Loucy (cell line): Measurements from ENCODE around the gene SAMD4A.

ENCODE experiments used
- H2AFZ ChIP-seq: fragments of 200-600 bp; sonication (generic); 2 replicates; pipeline ENCODE4 v1.6.0; 2016; ENCODE audit warnings: antibody characterized with exemption, mild to moderate bottlenecking, low read length, moderate library complexity
- H3F3A ChIP-seq: fragments of 200-600 bp; 2 replicates; pipeline ENCODE4 v1.6.0; 2016; ENCODE audit warnings: antibody characterized with exemption, low read depth, mild to moderate bottlenecking
- H3K27me3 ChIP-seq: fragments of 200-600 bp; sonication (generic); 2 replicates; pipeline ENCODE4 v1.6.1; 2014; ENCODE audit warnings: low read length, mild to moderate bottlenecking; ENCODE audit not compliant: insufficient read depth, poor library complexity, severe bottlenecking
- H3K36me3 ChIP-seq: fragments of 200-600 bp; sonication (generic); 2 replicates; pipeline ENCODE4 v1.6.1; 2016; ENCODE audit warnings: low read length; ENCODE audit not compliant: insufficient read depth
- H3K4me1 ChIP-seq: fragments of 200-600 bp; sonication (generic); 2 replicates; pipeline ENCODE4 v1.5.1; 2014; ENCODE audit warnings: low read length, mild to moderate bottlenecking; ENCODE audit not compliant: insufficient read depth, poor library complexity, severe bottlenecking
- H3K4me2 ChIP-seq: fragments of 200-600 bp; sonication (generic); 2 replicates; pipeline ENCODE4 v1.6.0; 2014; ENCODE audit warnings: antibody characterized with exemption, low read length, low read depth, mild to moderate bottlenecking; ENCODE audit not compliant: poor library complexity, severe bottlenecking
- H3K4me3 ChIP-seq: fragments of 200-600 bp; sonication (generic); 2 replicates; pipeline ENCODE4 v1.5.1; 2014; ENCODE audit warnings: low read length, mild to moderate bottlenecking, mixed read lengths; ENCODE audit not compliant: poor library complexity, severe bottlenecking
- H3K79me2 ChIP-seq: fragments of 200-600 bp; sonication (generic); 2 replicates; pipeline ENCODE4 v1.6.1; 2014; ENCODE audit warnings: low read length; ENCODE audit not compliant: insufficient read depth
- H3K9ac ChIP-seq: fragments of 200-600 bp; sonication (generic); 2 replicates; pipeline ENCODE4 v1.6.0; 2014; ENCODE audit warnings: mild to moderate bottlenecking, low read depth, low read length, moderate library complexity; ENCODE audit not compliant: poor library complexity, severe bottlenecking
- H3K9me2 ChIP-seq: fragments of 200-600 bp; sonication (generic); replicated peaks from 2 replicates; pipeline ENCODE4 v1.6.1; 2016; ENCODE audit warnings: low read depth, low read length, mixed read lengths
- H3K9me3 ChIP-seq: fragments of 200-600 bp; sonication (generic); 2 replicates; pipeline ENCODE4 v1.6.1; 2014; ENCODE audit warnings: mild to moderate bottlenecking, antibody characterized with exemption, low read length, low read depth; ENCODE audit not compliant: insufficient read depth
- H4K20me1 ChIP-seq: fragments of 200-600 bp; sonication (generic); 2 replicates; pipeline ENCODE4 v1.6.0; 2014; ENCODE audit warnings: antibody characterized with exemption, low read length, mild to moderate bottlenecking; ENCODE audit not compliant: insufficient read depth, poor library complexity, severe bottlenecking
- CTCF ChIP-seq: fragments of 200-600 bp; sonication (generic); conservative IDR thresholded peaks from 2 replicates; pipeline ENCODE4 v1.5.1; 2014; ENCODE audit warnings: mild to moderate bottlenecking, antibody characterized with exemption, low read length
- EZH2phosphoT487 ChIP-seq: fragments of 200-600 bp; IDR thresholded peaks from 2 replicates; pipeline ENCODE4 v1.6.1; 2018; ENCODE audit warnings: antibody characterized with exemption, mild to moderate bottlenecking, moderate library complexity, borderline replicate concordance

The SAMD4A gene

GRCh38 chr14:54783660-54784015, 216.7 kb downstream of the SAMD4A start:
- Histone ChIP-seq H3K4me2 (no peak overlapping the region), H3K79me2 (no peaks in the 10 kb centered on the region), H4K20me1 (no peaks in the 10 kb centered on the region), H3K4me1 (peaks cover 22% of the 10 kb centered on the region), H3K4me3 (no peak overlapping the region), H3K9me3 (no peaks in the 10 kb centered on the region), H3K9me2 (no peaks in the 10 kb centered on the region), H3K9ac (no peak overlapping the region), H3K27me3 (no peaks in the 10 kb centered on the region), H2AFZ (no peak overlapping the region), H3K36me3 (no peaks in the 10 kb centered on the region), H3F3A (no peaks in the 10 kb centered on the region)
- TF ChIP-seq EZH2phosphoT487 = no peak
- TF ChIP-seq CTCF = no peak

DNA sequence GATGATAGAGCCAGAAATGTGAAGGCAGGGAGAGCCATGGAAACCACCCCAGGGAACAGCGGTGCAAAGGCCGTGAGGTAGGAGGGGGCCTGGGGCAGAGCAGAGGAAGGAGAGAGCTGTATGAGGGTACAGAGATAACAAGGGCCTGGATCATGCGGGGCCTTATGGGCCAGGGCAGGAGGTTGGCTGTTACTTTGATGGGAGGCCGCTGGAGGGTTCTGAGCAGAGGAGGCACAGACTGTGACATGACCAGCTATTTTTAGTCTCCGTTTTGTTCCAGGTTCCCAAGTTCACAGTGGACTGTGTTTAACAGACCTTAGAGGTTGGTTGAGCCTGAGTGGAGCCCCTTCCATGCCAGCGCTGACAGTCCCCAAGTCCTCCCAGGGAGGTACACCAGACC, 217.1 kb downstream of the SAMD4A start:
- no peak overlapping the region for H3K4me3 ChIP-seq
- TF ChIP-seq EZH2phosphoT487 (no peak), CTCF (no peak)
- no peaks in the 10 kb centered on the region for H3K36me3 ChIP-seq
- H3K4me2 ChIP-seq = no peak overlapping the region
- H4K20me1 ChIP-seq = no peaks in the 10 kb centered on the region
- H3K4me1 ChIP-seq = peaks cover 22% of the 10 kb centered on the region
- H3K9ac ChIP-seq = no peak overlapping the region
- H3F3A ChIP-seq = no peaks in the 10 kb centered on the region
- no peak overlapping the region for H2AFZ ChIP-seq
- no peaks in the 10 kb centered on the region for H3K27me3 ChIP-seq
- H3K79me2 ChIP-seq = no peaks in the 10 kb centered on the region
- H3K9me2 ChIP-seq = no peaks in the 10 kb centered on the region
- no peaks in the 10 kb centered on the region for H3K9me3 ChIP-seq

GRCh38 chr14:54784657-54785056, 217.7 kb downstream of the SAMD4A start:
- H3K4me1 ChIP-seq = peaks cover 22% of the 10 kb centered on the region
- no peak overlapping the region for H3K9ac ChIP-seq
- H3K9me3 ChIP-seq = no peaks in the 10 kb centered on the region
- H3K36me3 ChIP-seq = no peaks in the 10 kb centered on the region
- H2AFZ ChIP-seq = no peak overlapping the region
- TF ChIP-seq CTCF = no peak
- no peak for TF ChIP-seq EZH2phosphoT487
- H3K9me2 ChIP-seq = no peaks in the 10 kb centered on the region
- H3F3A ChIP-seq = no peaks in the 10 kb centered on the region
- H3K4me3 ChIP-seq = no peak overlapping the region
- H3K27me3 ChIP-seq = no peaks in the 10 kb centered on the region
- H3K79me2 ChIP-seq = no peaks in the 10 kb centered on the region
- no peak overlapping the region for H3K4me2 ChIP-seq
- H4K20me1 ChIP-seq = no peaks in the 10 kb centered on the region
